AG10803 (cell line): ENCODE measurements around the gene MTHFD2L.

Source experiments
- DNase-seq: peaks from one replicate; pipeline ENCODE4 v3.0.0; 2010; ENCODE audit warnings: low read depth
- H3K4me3 ChIP-seq: 2 replicates; pipeline ENCODE4 v1.5.1; 2011; ENCODE audit warnings: mild to moderate bottlenecking, low read length, control low read depth
- CTCF ChIP-seq: conservative IDR thresholded peaks from 2 replicates; pipeline ENCODE4 v1.5.1; 2011; ENCODE audit warnings: mild to moderate bottlenecking, low read length, control low read depth, inconsistent platforms

MTHFD2L gene

GRCh38 chr4:74252933-74253332 lies 95.0 kb downstream of the MTHFD2L start:
- H3K4me3 ChIP-seq: no peak overlapping the region
- no peak for DNase-seq
- no peak for TF ChIP-seq CTCF

- H3K4me3 ChIP-seq: no peak overlapping the region
- no peak for DNase-seq
- TF ChIP-seq CTCF: no peak
These were observed 96.5 kb downstream of the MTHFD2L start for GRCh38 chr4:74254386-74254785.

GRCh38 chr4:74255096-74255495 lies 97.2 kb downstream of the MTHFD2L start:
- no peak for DNase-seq

GRCh38 chr4:74258963-74259362 lies 101.0 kb downstream of the MTHFD2L start:
- H3K4me3 ChIP-seq: no peak overlapping the region
- TF ChIP-seq CTCF: no peak
- no peak for DNase-seq

More at GRCh38 chr4:74255096-74255495, 97.2 kb downstream of the MTHFD2L start:
- no peak for TF ChIP-seq CTCF
- no peak overlapping the region for H3K4me3 ChIP-seq

GRCh38 chr4:74260036-74260435 lies 102.1 kb downstream of the MTHFD2L start:
- TF ChIP-seq CTCF: no peak
- no peak overlapping the region for H3K4me3 ChIP-seq
- no peak for DNase-seq

- DNase-seq: no peak
- TF ChIP-seq CTCF: no peak
These were observed 104.6 kb downstream of the MTHFD2L start for GRCh38 chr4:74262522-74262921.

GRCh38 chr4:74263551-74263950 lies 105.6 kb downstream of the MTHFD2L start:
- no peak overlapping the region for H3K4me3 ChIP-seq
- no peak for TF ChIP-seq CTCF
- DNase-seq: no peak

More at GRCh38 chr4:74262522-74262921, 104.6 kb downstream of the MTHFD2L start:
- no peak overlapping the region for H3K4me3 ChIP-seq
